NCI-H1930 (cell line): ENCODE data around the gene STRIP1.
"Not testable (repeated sequence)": the region's sequence is repeated elsewhere in the genome, so short reads cannot be mapped to it uniquely, and the experiment has no call there.

Experiments
- DNase-seq, 2 experiments: peaks; one replicate each; lab custom pipeline; 2025; lab: John Stamatoyannopoulos, UW

Gene STRIP1

GRCh38 chr1:110069404-110070281, 35.2 kb downstream of the STRIP1 start:
- DNase-seq: no peak

- DNase-seq: no peak
These were observed 35.9 kb downstream of the STRIP1 start for GRCh38 chr1:110070282-110070669.

GRCh38 chr1:110070671-110071242, 36.3 kb downstream of the STRIP1 start, which contains the start of gene ALX3:
TSS of gene ALX3 (minus strand) at chr1:110070672. CDS start at chr1:110070612, 60 bp downstream.
- DNase-seq: no peak

GRCh38 chr1:110074166-110074565, 39.7 kb downstream of the STRIP1 start:
- DNase-seq: no peak

- DNase-seq: no peak
These were observed 42.5 kb downstream of the STRIP1 start for GRCh38 chr1:110076789-110077500.

- not testable (repeated sequence) for DNase-seq
These were observed 45.6 kb downstream of the STRIP1 start for GRCh38 chr1:110079995-110080394.

GRCh38 chr1:110081061-110081460, 46.6 kb downstream of the STRIP1 start:
- no peak for DNase-seq

- DNase-seq: no peak
These were observed 48.1 kb downstream of the STRIP1 start for GRCh38 chr1:110082477-110082876.

GRCh38 chr1:110083061-110083865, 48.8 kb downstream of the STRIP1 start:
- DNase-seq: no peak

- no peak for DNase-seq
These were observed 49.4 kb downstream of the STRIP1 start for GRCh38 chr1:110083866-110084226.

GRCh38 chr1:110084227-110085078, 50.0 kb downstream of the STRIP1 start:
- DNase-seq: no peak

GRCh38 chr1:110085671-110086070, 51.2 kb downstream of the STRIP1 start:
- DNase-seq: no peak

GRCh38 chr1:110086961-110087360, 52.5 kb downstream of the STRIP1 start:
- DNase-seq: no peak

GRCh38 chr1:110087812-110088738, 53.7 kb downstream of the STRIP1 start:
- peak; percentile 7 to 29 for DNase-seq

GRCh38 chr1:110088739-110089316, 54.4 kb downstream of the STRIP1 start:
- no peak for DNase-seq

GRCh38 chr1:110089561-110090275, 55.3 kb downstream of the STRIP1 start:
- DNase-seq: no peak

GRCh38 chr1:110091381-110091780, 57.0 kb downstream of the STRIP1 start:
- DNase-seq: no peak

GRCh38 chr1:110091791-110092190, 57.4 kb downstream of the STRIP1 start:
- DNase-seq: no peak

GRCh38 chr1:110092991-110093390, 58.6 kb downstream of the STRIP1 start:
- DNase-seq: no peak
